ENCODE results near the gene ITPKC.

- TF ChIP-seq CTCF (IDR thresholded peaks at IDR 0.05; ENCODE audit: borderline replicate concordance, extremely low read depth, low read length, poor library complexity, severe bottlenecking) (no peak), EZH2 (IDR thresholded peaks at IDR 0.05; ENCODE audit: borderline replicate concordance, low read depth, low read length, severe bottlenecking) (no peak)
Measured at GRCh38 chr19:40701758-40702157, 15.2 kb upstream of the ITPKC start.
